IPS-NIHi11 (cell line): Measurements from ENCODE around the gene DISC1.
"Not testable (repeated sequence)": the region's sequence is repeated elsewhere in the genome, so short reads cannot be mapped to it uniquely, and the experiment has no call there.

Source experiments
- DNase-seq: peaks from one replicate; pipeline ENCODE4 v3.0.0; 2012; ENCODE audit warnings: mixed read lengths, low spot score

Gene DISC1

GRCh38 chr1:231893400-231894102, 267.0 kb downstream of the DISC1 start:
- no peak for DNase-seq

- no peak for DNase-seq
Observed at GRCh38 chr1:231896806-231897205, 270.2 kb downstream of the DISC1 start.

GRCh38 chr1:231899046-231899445, 272.5 kb downstream of the DISC1 start:
- DNase-seq = no peak

- DNase-seq = no peak
Observed at GRCh38 chr1:231899713-231900435, 273.3 kb downstream of the DISC1 start.

GRCh38 chr1:231903586-231904081, 277.0 kb downstream of the DISC1 start:
- no peak for DNase-seq

GRCh38 chr1:231907310-231907709, 280.7 kb downstream of the DISC1 start:
- DNase-seq = not testable (repeated sequence)

DNA sequence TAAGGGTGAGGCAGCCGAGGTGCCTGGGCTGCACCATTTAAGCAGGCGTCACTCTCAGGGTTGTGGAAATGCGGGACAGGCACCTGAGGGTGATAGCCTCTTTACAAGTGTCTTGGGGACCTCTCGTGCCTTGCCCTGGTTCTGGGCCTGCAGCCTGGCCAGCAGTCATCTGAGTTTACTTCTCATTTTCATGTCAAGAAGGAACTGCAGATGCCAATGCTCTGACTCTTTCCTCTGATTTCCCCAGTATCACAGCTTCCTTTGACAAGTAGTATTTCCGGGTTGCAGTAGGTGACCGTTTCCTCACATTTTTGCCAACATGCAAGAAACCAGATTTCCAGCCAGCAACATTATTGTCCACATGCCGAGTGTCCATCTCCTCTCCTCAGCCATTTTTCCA, 286.9 kb downstream of the DISC1 start:
- no peak for DNase-seq

DNA sequence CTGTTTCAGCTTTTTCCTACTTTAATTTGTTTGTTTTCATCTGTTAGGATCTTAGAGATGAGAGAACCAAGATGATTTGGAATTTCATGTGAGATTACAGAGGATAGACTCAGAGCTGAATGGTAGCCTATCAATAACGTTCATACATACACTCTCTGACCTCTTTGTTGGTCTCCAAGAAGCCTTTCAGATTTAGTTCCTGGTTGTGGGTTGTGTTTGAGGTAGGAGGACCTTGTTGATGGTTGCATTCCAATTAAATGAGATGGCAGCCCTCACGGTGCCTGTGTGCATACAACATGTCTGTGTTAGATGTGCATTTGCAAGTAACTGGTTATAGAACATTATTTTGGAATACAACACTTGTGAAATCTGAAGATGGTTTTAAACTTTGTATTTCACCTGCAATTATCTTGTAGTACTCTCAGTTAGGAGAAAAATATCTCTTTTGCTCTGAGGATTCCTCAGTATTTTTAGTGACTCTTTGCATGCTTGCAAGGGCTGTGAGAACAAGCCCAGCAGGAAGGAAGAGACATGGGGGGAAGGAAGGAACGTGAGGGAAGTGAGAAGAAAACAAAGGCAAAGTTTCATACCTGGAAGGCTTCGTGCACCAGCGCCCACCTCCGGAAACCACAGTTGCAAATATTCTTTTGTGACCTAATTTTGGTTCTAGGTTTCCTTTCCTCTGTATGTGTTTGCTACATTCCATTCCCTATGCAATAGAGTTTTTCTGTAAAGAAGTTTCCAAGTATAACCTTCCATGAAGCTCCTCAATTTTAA, 291.8 kb downstream of the DISC1 start:
- DNase-seq = no peak

DNA sequence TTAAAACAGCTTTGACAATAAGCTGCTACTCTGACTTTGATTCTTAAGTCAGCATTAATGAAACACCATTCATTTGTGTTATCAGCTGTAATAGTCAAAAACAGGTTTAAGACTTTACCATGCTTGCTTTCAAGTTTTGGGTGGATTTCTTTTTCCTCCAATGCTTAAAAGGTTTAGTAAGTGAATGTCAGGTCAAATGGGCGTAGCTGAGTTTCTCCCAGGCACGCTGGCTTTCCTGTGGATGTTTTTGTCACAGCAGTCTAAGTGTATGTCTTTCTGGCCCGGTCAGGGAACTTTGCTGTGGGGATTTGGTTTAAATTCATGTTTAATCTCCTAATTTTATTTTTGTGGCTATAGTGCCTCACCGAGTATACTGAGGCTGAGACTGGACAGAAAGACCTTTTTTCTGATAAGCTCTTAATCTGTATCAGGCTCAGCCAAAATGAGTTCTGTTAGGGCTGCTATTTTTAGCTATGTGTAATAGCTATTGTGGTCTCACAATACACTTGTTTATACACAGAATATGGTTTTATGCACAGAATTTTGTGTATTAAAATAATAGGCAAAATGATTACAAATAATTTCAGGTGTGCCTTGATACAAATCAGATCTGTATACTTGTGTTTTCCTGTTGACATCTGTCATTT, 292.8 kb downstream of the DISC1 start:
- DNase-seq = no peak

DNA sequence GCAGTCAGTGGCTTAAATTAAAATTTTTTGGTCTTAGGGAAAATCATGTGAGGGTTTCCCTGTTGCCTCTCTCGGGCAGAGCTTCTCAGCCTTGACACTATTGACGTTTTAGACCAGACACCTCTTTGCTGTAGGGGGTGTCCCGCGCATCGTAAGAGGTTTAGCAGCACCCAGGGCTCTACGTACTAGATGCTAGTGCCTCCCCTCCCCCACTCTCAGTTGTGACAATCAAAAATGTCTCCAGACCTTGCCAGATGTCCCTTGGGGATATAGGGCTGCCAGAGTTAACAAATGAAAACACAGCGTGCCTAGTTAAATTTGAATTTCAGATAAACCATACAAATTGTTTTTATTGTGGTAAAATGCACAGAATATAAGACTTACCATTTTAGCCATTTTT, 293.3 kb downstream of the DISC1 start:
- DNase-seq = no peak

DNA sequence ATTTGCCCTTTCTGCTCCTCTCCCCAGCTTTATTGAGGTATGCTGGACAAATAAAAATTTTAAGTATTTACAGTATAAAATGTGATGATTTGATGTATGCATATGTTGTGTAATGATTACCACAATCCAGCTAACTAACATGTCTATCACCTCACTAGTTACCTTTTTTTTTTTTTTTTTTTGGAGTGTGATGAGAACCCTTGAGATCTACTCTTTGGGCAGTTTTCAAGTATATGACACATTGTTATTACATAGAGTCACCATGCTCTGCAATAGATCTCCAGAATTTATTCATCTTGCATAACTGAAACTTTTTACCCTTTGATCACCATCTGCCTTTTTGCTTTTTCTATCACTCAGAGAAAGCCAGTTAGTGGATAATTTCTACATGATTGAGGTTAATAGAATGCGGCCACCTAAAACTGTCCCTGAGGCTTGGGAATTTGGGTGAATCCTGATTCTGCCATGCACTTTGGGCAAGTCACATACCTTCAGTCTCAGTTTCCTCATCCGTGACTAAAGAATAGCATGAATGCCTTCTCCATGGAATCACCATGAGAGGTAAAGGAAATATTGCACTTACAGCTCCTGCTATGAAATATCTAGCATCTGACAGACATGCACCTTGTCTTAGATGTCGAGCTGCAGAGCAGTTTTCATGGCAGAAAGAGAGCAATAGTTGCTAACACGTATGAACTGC, 295.2 kb downstream of the DISC1 start:
- no peak for DNase-seq

DNA sequence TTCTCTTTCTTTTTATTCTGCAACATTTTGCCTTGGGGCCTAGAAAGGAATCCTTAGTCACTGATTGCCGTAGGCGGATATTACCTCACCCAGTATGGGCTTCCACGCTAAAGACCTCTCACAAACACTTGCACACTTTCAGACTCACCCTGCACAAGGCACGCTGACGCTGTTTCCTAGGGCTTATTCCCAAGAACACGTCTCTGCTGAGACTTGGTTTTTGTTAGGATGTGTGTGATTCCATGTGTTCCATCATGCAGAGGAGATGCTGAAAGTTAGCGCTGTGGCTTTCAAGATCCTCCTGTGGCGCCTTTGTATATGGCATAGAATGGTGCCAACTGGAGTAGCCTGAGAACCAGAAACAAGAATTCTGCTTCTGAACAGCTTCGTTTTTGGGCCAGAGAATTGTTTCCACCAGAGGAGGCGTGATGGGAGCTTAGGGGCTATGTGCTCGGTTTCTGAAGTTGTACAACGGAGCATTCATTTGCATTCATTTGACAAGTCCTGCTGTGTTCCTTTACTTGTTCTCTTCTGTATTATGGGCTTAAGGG, 297.0 kb downstream of the DISC1 start:
- DNase-seq = no peak

GRCh38 chr1:231924180-231924579, 297.6 kb downstream of the DISC1 start:
- no peak for DNase-seq

GRCh38 chr1:231925864-231926263, 299.3 kb downstream of the DISC1 start:
- no peak for DNase-seq

DNA sequence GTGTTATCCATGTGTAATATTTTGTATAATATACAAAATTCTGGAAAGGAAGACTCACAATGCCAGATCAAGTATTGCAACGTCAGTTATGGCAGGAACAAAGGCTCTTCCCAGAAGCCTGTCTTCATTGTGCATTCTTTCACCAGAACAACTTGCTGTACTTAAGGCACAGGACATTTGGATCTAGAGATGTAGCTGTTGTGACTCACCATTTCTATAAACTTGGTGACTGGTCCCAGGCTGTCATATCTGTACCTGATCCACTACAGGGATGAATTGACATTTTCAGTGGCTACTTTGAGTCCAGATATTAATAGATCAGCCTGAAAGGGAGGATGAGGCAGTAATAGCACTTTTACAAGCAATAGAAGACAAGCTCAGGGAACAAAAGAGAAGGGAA, 299.8 kb downstream of the DISC1 start:
- no peak for DNase-seq

DNA sequence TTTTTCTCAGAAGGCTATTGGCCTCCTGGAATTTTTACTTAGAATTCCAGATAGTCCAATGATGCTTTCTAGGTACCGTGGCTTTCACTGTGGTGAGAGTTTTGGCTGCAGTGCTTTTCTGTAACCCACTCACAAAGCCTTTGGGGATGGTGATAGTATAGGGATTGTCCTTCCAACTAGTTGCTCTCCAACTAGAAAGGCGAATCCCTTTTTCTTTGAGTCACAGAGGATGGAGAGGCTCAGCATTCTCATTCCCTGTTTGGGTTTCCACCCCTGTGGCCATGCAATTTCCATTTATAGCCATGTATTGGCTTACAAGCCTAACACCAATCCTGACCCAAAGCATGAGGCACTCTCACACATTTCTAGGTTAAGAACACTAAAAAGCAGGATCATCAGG, 300.3 kb downstream of the DISC1 start:
- DNase-seq = no peak

DNA sequence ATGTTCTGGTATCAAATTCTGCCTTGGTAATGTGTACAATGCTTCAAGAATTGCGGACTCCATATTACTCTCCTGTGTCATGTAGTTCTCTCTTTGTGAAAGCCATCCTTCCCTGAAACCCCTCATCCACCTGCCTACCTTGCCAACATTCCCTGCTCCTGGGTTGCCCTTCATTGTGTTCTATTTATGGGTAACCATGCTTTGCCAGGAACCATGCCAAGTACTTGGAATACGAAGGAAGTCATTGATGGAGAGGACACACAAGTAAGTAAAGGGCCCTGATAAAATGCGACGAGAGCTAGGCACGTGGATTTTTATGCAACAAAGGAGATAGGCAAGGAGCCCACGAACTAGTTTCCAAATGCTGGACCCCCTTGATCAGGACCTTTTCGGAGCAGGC, 300.8 kb downstream of the DISC1 start:
- no peak for DNase-seq

DNA sequence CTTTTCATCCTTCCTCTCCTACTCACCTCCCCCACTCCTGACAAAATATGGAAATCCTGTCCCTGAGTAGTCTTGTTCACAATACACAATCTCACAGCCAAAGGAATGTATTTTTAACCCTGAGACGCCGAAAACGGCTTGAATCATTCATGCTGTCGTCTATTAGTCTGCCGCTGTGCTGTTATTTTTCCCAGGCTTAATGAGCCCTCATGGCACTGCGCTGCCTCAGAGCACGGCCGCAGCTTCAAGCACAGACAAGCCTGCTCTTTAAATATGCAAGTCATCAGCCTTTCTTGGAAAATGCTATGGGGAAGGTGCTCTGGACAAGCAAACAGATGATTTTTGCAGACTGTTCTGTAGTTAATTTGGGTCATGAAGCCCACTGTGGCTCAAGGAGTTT, 302.7 kb downstream of the DISC1 start:
- DNase-seq = no peak

- no peak for DNase-seq
Observed at GRCh38 chr1:231930257-231930947, 303.8 kb downstream of the DISC1 start.

GRCh38 chr1:231931146-231931545, 304.6 kb downstream of the DISC1 start:
- DNase-seq = no peak
